DMS53 (cell line): ENCODE results near the gene CENPM.
"Not testable (repeated sequence)": the region's sequence is repeated elsewhere in the genome, so short reads cannot be mapped to it uniquely, and the experiment has no call there.

Experiments
- DNase-seq: peaks from one replicate; lab custom pipeline; 2025; lab: John Stamatoyannopoulos, UW

CENPM gene

DNA sequence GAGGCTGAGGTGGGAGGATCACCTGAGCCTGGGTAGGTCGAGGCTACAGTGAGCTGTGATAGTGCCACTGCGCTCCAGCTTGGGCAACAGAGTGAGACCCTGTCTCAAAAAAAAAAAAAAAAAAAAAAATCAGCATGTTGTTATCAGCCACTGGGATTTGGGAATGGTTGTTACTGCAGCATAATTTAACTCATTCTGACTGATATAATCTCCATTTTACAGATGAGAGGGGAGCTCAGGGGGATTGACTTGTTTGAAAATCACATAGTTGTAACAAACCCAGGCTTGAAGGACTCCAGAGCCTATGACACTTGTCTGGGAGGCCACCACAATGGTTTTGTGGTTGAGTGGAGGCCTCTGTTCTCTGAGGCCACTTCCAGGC lies 19.3 kb upstream of the CENPM start:
- no peak for DNase-seq

DNA sequence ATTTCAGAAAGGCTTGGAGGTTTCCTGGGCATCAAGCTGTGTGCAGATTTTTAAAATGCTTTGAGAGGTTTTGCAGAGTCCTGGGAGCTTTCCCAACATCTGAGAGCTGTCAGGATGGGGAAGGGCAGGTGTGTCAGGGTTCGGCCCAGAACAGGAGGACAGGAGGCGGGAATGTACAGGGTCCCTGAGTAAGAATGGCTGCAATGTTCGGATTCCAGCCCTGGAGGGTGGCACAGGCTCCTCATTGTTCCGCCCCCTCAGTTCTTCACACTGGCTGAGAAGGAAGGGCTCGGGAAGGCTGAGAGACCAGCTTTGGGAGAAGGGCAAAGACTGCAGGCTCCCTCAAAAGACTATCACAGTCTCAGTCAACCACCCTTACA lies 17.1 kb upstream of the CENPM start:
- no peak for DNase-seq

DNA sequence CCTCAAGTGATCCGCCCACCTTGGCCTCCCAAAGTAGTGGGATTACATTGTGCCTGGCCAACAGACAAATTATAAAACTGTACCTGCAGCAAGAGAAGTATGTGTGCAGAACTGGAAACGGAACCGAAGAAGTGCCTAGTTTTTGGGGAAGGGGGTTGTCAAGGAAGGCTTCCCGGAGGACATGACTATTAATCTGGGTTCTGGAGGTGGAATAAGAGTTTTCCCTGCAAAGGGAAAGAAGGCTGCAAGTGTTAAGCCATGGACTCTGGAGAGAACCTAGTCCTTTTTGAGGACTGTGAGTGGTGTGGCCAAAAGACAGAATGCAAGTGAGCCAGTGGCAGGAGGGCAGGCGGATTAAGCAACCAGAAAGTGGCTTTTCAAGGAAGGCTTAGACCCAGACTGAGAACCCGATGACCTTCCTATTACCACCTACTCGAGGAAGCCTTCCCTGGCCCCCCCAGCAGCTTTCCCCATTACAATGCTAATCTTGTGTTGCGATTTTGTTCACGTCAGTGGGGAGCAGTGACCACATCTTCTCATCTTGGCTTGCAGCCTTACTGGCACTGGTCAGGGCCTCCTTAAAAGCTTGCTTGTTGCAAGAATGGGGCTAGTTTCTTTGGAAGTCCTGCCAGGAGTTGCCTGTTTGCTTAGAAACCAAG lies 16.6 kb upstream of the CENPM start:
- DNase-seq = no peak

DNA sequence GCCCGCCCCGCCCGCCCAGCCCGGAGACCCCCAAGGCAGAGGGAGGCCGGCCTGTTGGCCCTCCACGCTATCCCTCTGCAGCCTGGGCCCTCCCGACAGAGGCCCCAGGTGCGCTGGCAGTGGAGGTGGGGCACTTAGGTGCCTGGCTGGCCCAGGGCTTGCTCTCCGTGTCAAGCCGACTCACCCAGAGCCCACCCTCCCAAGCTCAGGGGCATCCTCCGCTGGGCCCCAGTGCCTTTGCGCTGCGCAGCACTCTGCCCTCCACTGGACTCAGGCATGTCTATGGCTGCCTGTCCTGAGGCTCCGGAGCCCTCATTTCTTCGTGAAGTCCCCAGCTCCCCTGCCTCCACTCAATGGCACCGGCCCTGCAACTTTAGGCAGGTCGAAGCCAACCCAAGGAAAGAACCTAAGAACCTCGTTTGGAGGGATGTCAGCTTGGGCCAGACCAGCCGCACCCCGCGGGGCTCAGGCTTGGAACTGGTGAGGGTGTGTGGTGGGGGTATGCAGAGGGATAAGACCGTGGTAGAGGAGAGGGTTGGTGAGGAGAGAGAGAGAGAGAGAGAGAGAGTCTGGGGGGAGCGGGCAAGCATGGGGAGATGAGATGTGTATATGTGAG lies 11.1 kb upstream of the CENPM start:
- no peak for DNase-seq

DNA sequence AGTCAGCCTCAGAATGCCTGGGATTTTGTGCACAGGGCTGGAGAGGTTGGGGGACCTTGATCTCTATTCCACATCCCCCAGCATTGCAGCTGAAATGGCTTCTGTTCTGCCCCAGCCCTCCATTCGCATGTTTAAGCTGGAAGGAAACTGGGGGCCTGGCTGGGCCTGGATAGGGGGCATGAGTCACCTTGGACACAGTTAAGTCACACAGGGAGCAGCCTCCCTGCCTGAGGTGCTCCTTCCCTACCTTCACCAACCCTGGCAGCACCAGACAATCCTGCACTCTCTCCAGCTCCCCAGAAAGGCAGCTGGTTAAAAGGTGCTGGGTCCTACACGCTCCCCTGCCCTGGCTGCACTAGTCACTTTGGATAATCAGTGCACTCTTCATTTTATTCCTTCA lies 5.8 kb upstream of the CENPM start:
- no peak for DNase-seq

DNA sequence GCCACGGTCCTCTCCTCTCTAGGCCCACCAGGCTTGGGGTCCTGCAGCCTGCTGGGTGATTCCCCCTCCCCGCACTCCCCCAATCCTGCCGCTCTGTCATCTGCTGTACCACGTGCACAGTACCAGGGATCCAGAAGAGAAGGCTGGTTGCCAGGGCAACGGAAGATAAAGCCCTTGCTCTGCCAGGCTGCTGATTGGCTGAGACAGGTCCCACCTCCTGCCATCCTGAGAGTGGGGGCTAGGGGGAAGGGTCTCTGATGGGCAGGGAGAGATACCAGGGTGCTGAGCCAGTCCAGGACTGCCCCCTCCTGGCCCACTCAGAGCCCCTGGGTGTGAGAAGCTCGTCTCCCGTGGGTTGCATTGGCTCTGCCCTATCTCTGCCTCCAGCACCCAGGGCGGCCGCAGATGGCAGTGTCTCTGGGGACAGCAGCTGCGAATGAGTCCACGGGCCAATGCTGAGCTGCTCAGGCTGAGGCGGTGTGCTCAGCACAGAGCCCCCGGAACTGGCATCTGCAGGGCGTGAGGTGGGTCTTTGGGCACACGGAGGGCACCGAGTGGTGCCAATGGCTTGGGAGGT lies 5.0 kb upstream of the CENPM start, which contains the start of gene SMIM45:
TSS of gene SMIM45 (plus strand) at position 253 of the 577 bp plus-strand sequence.
- no peak for DNase-seq

DNA sequence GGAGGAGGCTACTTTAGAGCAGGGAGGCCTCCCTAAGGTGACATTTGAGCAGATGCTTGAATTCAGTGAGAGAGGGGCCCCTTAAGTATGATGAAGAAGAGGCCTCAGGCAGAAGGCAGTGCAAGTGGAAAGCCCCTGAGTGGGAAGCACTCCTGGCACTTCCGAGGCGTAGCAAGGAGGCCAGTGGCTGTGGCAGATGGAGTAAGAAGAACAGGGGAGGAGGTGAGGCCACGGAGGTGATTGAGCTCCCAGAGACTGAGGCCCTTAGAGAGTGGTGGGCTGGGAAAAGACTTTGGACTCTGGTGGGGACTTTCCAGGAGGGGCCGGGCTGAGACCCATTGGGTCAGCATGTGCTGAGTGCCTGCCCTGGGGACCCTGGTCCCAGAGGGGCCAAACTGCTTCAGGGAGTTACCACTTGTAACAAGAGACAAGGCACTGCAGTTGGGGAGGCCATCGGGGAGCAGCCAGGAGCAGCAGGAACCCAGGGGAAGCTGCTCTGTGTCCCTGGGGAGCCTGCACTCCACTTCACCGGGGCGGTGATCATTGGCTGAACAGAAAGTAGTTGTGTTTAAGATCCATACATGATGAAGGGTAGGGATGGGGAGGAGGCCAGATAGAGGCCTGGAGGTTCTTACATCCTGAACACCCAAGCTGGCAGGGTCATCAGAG lies 2.5 kb upstream of the CENPM start:
- no peak for DNase-seq

DNA sequence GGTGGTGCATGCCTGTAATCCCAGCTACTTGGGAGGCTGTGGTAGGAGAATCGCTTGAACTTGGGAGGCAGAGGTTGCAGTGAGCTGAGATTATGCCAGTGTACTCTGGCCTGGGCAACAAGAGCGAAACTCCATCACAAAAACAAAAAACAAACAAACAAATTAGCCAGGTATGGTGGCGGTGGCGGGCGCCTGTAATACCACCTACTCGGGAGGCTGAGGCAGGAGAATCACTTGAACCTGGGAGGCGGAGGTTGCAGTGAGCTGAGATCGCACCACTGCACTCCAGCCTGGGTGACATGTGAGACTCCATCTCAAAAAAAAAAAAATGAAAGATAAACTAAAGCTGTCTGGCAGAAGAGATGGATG lies 2.0 kb upstream of the CENPM start:
- not testable (repeated sequence) for DNase-seq

DNA sequence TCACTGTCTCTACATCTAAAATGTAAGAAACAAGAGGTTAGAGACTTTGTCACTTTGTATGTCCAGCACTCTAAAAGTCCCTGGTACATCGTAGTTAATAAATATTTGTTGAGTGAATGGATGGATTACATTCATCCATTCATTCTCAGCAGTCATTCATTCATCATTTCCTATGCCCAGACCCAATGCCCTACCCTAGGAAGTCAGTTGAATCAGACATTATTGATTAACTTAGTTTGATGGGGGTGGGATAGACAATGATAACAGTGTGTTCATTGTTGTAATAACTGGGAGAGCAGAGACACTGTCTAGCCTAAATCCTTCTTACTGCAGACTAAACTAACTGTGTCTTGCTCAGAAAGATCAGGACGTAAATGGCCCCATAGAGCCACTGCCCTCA lies 1.2 kb upstream of the CENPM start:
- no peak for DNase-seq

DNA sequence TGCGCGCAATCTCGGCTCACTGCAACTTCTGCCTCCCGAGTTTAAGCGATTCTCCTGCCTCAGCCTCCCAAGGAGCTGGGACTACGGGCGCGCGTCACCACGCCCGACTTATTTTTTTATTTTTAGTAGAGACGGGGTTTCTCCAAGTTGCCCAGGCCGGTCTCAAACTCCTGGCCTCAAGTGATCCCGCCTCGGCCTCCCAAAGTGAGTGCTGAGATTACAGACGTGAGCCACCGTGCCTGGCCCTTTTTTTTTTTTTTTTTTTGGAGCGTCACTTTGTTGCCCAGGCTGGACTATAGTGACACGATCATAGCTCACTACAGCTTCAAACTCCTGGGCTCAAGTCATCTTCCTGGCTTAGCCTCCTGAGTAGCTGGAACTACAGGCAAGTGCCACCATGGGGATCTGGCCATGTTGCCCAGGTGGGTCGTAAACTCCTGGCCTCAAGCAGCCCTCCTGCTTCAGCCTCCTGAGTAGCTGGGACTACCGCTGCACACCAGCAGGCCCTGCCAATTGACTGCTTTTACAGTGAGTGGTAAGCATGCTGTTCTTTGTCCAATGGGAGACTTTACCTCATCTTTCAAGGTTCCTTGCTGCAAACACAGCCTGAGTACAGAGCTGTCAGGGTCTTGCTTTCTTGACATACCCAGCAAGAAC lies 600 bp upstream of the CENPM start:
- DNase-seq = no peak

DNA sequence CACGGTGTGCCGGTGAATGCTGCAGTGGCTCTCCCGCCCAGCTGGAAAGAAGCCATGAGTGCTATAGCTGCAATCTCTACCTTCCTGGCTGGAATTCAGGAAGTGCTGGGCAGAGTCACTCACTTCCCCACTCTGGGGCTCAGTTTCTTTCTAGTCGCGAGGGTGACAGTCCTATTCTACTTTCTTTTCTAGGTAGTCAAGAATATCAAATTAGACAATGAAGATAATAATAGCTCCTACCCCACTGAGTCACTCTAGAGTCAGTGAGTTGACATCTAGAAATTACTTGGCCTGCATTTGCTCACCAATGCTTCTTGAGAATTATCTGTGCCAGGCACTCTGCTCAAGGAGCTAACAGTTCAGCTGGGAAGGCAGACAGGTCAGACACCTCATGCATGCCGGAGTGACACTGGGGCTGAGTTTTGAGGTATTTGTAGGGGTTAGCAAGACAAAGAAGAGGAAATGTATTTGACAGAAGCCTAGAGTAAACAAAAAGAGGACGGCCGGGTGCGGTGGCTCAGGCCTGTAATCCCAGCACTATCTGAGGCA lies 3.2 kb downstream of the CENPM start:
- DNase-seq = no peak

DNA sequence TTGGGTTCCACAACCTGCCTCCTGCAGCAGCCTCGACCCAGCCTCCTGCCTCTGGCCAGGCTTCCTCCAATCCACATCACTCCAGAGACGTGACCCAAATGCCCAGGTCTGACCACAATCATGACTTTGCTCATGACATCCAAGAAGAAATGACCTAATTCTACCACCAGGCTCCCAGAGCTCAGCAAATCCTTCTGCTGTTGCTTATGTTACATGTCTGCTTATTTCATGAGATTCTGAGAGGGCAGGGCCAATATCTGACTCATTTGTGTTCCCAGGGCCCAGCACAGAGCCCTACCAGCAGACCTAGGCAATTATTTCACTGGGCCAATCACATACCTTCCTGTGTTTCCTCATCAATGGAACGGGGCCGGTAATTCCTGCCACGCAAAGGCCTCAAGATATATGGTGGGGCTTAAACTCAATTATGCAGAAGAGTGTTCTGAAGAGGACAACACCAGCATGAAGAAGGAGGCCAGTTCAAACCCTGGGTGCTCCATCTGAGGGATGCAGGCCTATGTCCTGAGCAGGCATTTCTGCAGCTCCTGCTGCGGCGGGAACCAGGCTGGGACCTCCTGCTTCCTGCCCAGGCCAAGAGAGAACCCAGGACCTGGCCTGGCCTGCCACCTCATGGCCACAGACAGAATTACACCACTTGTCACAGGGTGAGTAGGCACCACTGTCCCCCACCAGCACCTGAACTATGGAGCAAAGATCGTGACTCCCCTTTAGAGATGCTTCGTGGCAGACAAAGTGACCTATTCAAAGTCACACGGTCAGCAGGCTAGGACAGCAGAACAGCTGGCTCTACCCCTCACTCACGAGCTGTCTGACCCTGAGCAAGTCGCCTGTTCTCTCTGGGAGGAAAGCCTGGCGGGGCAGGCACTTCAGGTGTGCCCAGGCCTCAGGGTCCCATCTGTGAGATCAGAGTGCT lies 5.9 kb downstream of the CENPM start:
- DNase-seq = peak; percentile 87

DNA sequence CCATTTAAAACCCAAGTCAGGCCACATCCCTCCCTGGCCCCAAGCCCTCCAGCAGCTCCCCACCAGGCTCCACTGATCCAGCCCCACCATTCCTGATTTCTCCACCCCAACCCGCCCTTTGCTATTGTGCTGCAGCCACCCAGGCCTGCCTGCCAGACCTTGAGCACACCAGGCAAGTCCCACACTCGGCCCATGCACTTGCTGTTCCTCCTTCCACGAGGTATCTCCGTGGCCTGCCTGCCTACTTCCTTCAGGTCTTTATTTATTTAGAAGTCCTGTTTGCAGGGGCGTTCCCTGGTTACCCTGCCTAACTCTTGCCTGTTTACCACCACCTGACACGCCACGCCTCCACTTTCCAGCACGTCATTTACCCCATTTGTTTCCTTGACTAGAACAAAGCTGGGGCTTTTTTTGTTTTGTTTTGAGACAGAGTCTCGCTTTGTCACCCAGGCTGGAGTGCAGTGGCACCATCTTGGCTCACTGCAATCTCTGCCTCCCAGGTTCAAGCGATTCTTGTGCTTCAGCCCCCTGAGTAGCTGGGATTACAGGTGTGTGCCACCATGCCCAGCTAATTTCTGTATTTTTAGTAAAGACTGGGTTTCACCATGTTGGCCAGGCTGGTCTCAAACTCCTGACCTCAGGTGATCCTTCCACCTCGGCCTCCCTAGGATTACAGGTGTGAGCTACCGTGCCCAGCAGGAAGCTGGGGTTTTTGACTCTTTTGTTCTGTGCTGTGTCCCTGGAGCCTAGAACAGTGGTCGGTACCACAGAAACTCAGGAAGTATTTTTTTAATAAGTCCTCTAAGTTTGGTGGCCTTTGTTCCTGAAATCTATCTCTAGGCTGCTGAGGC lies 6.7 kb downstream of the CENPM start:
- DNase-seq = peak; percentile 87

DNA sequence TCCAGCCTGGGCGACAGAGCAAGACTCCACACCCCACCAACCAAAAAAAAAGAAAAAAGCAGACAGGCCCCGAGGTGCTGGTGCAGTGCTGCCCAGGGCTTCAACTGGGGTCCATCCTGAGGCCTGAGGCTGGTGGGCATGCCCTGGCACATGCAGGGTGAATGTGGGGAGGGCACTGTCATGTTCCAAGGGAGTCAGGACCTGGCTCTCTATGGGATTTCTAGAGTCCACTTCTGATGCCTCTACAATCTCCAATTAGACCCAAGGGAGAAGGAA lies 10.1 kb downstream of the CENPM start:
- DNase-seq = no peak

DNA sequence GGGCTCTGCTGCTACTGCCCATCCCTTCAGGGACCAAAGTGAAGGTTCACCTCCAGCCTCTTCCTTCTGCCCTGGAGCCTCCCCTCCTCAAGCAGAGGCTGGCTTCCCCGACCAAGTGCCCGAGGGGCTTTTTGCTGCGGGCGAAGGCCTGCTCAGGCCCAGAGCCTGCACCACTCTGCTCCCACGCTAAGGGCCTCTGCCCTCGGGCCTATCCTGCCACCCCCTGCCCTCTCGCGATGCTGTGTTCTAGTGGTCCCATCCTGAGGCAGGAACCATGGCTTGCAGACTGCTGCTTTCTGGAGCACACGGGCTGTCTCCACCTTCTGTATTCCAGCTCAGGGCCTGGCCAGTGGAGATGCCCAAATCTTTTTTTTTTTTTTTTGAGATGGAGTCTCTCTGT lies 11.4 kb downstream of the CENPM start:
- no peak for DNase-seq

DNA sequence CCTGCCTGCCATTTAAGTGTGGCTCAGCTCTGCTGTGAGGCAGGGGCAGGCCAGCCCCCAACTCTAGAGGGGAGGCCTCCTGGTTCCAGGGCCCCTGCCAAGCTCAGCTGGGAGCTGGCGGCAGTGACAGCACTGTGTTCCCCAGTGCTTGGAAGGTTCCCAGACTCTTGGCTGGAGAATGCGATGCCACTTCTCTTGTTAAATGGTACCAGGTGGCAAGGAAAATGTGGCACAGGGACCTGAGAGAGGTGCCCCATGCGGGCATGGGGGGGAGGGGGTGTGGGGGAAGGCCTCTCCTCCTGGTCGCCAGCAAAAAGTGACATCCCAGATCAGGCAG lies 12.0 kb downstream of the CENPM start:
- no peak for DNase-seq

DNA sequence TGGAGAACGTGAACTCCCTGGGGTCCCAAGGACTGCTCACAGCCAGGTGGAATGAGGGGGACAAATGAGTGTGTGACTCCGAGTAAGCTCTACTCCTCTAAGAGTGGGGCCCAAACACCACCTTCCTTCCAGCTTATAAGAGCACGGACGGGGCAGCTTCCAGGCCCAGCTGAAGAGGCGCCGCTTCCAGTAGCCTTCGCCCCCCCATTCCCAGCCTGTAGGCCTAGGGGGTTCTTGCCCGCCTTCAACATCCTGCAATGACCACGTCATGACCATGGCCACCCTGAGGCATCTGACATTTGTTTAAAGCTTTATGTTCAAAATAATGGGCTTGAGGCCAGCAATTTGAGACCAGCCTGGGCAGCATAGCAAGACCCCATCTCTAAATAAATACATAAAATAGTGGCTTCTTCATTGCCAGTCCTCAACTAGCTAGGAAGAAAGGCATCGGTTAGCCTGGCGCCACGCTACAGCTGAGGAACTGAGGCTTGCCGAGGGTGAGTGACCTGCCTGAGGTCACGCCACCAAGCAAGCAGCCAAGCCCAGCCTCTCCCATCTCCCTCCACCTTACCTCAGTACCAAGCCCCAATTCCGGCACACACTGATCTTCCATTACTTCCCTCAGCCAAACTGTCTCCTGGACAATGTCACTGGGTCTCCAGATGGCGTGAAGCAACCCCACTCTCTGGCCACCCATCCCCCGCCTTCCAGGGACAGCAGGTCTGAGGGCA lies 12.5 kb downstream of the CENPM start:
- no peak for DNase-seq

DNA sequence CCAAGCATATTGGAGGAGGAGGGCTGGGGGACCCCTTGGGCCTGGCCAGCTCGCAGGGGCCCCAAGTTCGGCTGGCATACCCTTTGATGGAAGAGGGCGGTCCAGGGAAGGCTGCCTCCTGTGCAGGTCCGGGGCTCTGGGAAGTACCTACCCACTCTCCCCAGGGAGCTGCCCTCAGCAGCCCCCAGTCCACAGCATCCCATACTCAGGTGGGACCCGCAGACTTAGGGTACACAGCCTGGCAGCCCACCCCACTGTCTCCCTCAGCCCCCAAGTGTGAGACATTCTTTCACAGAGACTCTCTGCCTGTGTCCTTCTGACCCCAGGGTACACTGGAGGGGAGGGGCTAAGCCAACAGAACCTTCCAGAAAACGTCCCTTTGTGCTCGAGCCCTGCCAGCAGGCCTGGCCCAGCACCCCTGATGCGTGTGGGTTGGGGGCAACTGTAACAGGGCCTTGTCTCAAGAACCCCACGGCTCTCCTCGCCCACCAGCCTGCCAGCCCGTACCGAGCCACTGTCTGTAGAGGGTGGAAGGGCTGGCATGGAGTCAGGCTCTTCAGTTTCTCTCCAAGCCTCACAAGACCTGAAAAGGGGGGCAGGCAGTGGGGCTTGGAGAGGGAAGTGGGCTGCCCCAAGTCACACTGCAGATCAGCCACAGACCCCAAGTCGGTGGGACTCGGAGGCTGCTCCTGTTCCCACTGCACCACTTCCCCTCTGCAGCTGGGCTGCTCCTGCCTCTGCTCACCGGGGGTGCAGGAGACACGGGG lies 13.4 kb downstream of the CENPM start:
- DNase-seq = no peak

DNA sequence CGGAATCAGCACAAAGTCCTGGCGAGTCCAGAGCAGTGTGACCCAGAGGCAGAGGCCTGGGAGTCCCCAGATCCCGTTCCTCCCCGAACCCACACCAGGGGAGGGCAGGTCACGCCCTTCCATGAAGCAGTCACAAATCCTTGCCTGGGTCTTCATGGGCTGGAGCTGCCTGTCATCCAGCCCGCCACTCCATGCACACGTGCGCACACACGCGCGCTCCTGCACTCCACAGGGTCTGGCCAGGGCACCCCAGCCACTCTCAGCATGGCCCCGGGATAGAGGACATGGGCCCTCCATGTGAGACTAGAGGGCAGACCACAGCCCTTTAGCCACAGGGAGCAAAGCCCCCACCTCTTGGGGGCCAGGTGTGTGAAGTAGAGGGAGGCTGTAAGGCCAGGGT lies 14.6 kb downstream of the CENPM start:
- no peak for DNase-seq
